Measurements from ENCODE around the gene OSBP. TPM values are rescaled to one million over a fixed set of nuclear protein-coding genes. Genes with fewer than 3 reads are reported as not detected.

The OSBP gene
- total RNA-seq, 1 experiment from 2014 or later: 45.4 TPM

- Mint-ChIP-seq H3K36me3 (no peaks in the 10 kb centered on the region), H3K27ac (peak overlapping the region; percentile 71; the same call in 1 of the 2 replicates)
- CTCF ChIA-PET: no interaction called here
Measured at GRCh38 chr11:59625703-59626102, 10.1 kb upstream of the OSBP start.

GRCh38 chr11:59617876-59618275, 2.3 kb upstream of the OSBP start:
- H3K36me3 Mint-ChIP-seq: no peaks in the 10 kb centered on the region
- ATAC-seq (no peak), DNase-seq (ENCODE audit: low spot score) (no peak)
- POLR2A ChIA-PET: no interaction called here
- no peak overlapping the region for H3K27ac Mint-ChIP-seq
- H3K9me3 Mint-ChIP-seq: no peaks in the 10 kb centered on the region
- H3K4me3 Mint-ChIP-seq: no peak overlapping the region
- peaks cover 19% of the 10 kb centered on the region for H3K4me1 Mint-ChIP-seq
- no peaks in the 10 kb centered on the region for H3K27me3 Mint-ChIP-seq (ENCODE audit: low read depth)
- CTCF ChIA-PET: no interaction called here
- no peak for TF ChIP-seq PREB (CRISPR knock-in tag; IDR thresholded peaks at IDR 0.05; ENCODE audit: borderline replicate concordance)
- TF ChIP-seq AR (CRISPR knock-in tag; IDR thresholded peaks at IDR 0.05): no peak
- no peak for TF ChIP-seq ZNF263 (CRISPR knock-in tag; IDR thresholded peaks at IDR 0.05; ENCODE audit: low read depth)
- no peak for TF ChIP-seq NR3C1 (CRISPR knock-in tag; conservative IDR thresholded peaks at IDR 0.05; ENCODE audit: low read depth)
- no peak for TF ChIP-seq OVOL2 (CRISPR knock-in tag; IDR thresholded peaks at IDR 0.05; ENCODE audit: borderline replicate concordance)
- no peak for TF ChIP-seq TCF7 (CRISPR knock-in tag; IDR thresholded peaks at IDR 0.05; ENCODE audit: low read depth)
- TF ChIP-seq ATF1 (CRISPR knock-in tag; IDR thresholded peaks at IDR 0.05): no peak
- no peak for TF ChIP-seq FOXK1 (CRISPR knock-in tag; IDR thresholded peaks at IDR 0.05)
- no peak for TF ChIP-seq TP53 (CRISPR knock-in tag; IDR thresholded peaks at IDR 0.05)
- no peak for TF ChIP-seq USF1 (CRISPR knock-in tag; IDR thresholded peaks at IDR 0.05)

More at GRCh38 chr11:59625703-59626102, 10.1 kb upstream of the OSBP start:
- DNase-seq (ENCODE audit: low spot score): no peak
- Mint-ChIP-seq H3K27me3 (ENCODE audit: low read depth) (no peaks in the 10 kb centered on the region), H3K4me3 (no peak overlapping the region), H3K9me3 (peaks cover 4% of the 10 kb centered on the region; the same call in 1 of the 2 replicates), H3K4me1 (peaks cover 17% of the 10 kb centered on the region)
- ATAC-seq: peak; percentile 41
- POLR2A ChIA-PET: no interaction called here
- no peak for TF ChIP-seq ZNF512 (CRISPR knock-in tag; IDR thresholded peaks at IDR 0.05; ENCODE audit: borderline replicate concordance)
- TF ChIP-seq GRHL2 (CRISPR knock-in tag; IDR thresholded peaks at IDR 0.05; ENCODE audit: insufficient replicate concordance, severe bottlenecking): no peak
- TF ChIP-seq PRDM15 (CRISPR knock-in tag; IDR thresholded peaks at IDR 0.05): no peak
- no peak for TF ChIP-seq ZBTB43 (CRISPR knock-in tag; IDR thresholded peaks at IDR 0.05)
- no peak for TF ChIP-seq ZMAT4 (CRISPR knock-in tag; IDR thresholded peaks at IDR 0.05)
- TF ChIP-seq CBFB (CRISPR knock-in tag; IDR thresholded peaks at IDR 0.05; ENCODE audit: low read depth): no peak
- no peak for TF ChIP-seq JAZF1 (CRISPR knock-in tag; IDR thresholded peaks at IDR 0.05)
- TF ChIP-seq ESRRA (CRISPR knock-in tag; IDR thresholded peaks at IDR 0.05; ENCODE audit: borderline replicate concordance): no peak
- TF ChIP-seq ZBTB21 (CRISPR knock-in tag; IDR thresholded peaks at IDR 0.05; ENCODE audit: borderline replicate concordance): no peak
